Gastroesophageal sphincter (tissue), 4 donors: Measurements from ENCODE around the gene NFAT5. TPM values are rescaled to one million over a fixed set of nuclear protein-coding genes. Genes with fewer than 3 reads are reported as not detected.

Experiments
- ATAC-seq: fragments of 150-250 bp; one replicate; pipeline ENCODE4 v1.9.1; 2016; ENCODE audit warnings: mild to moderate bottlenecking, moderate library complexity
- H3K27ac ChIP-seq, 4 donors: fragments of 200-600 bp; sonication (generic) in 3 of 4; 1 replicate in 3 of 4; 2 replicates in 1 of 4; pipeline ENCODE4 v1.5.1; 2016 to 2019
- H3K27me3 ChIP-seq: fragments of 200-600 bp; sonication (generic); one replicate; pipeline ENCODE4 v1.5.1; 2019
- H3K36me3 ChIP-seq, 2 donors: fragments of 200-600 bp; sonication (generic); one replicate each; pipeline ENCODE4 v1.5.1; 2019; ENCODE audit warnings: control low read depth in 1 of 2
- H3K4me1 ChIP-seq, 3 donors: fragments of 200-600 bp; sonication (generic); 1 replicate in 2 of 3; 2 replicates in 1 of 3; pipeline ENCODE4 v1.5.1; 2016 to 2019; ENCODE audit warnings: control low read depth in 2 of 3
- H3K4me3 ChIP-seq, 2 donors: fragments of 200-600 bp; sonication (generic); one replicate each; pipeline ENCODE4 v1.5.1; 2019; ENCODE audit warnings: mild to moderate bottlenecking in 1 of 2, moderate library complexity in 1 of 2
- H3K9me3 ChIP-seq, 3 donors: fragments of 200-600 bp; sonication (generic); one replicate each; pipeline ENCODE4 v1.5.1; 2017 to 2019; ENCODE audit warnings: control low read depth in 2 of 3
- EP300 ChIP-seq: sonication (generic); formaldehyde crosslinking; IDR thresholded peaks from one replicate; pipeline ENCODE4 v1.6.1; 2017; ENCODE audit warnings: antibody characterized with exemption, mild to moderate bottlenecking
- POLR2A ChIP-seq, 2 donors: fragments of 450-650 bp; IDR thresholded peaks; one replicate each; pipeline ENCODE4 v1.6.1; 2017; ENCODE audit warnings: antibody characterized with exemption in 2 of 2, mild to moderate bottlenecking in 2 of 2, moderate library complexity in 1 of 2
- POLR2AphosphoS5 ChIP-seq: sonication (generic); formaldehyde crosslinking; IDR thresholded peaks from one replicate; pipeline ENCODE4 v1.6.1; 2017; ENCODE audit warnings: antibody characterized with exemption
- WGBS, 2 donors: methylation state at CpG; one replicate each; pipeline ENCODE4 v1.1.5; 2018; ENCODE audit warnings: low coverage in 1 of 2; 5-methylcytosine and 5-hydroxymethylcytosine counted together
- total RNA-seq, 4 donors: library from RNA; depleted of rRNA; stranded (reverse); fragments of >200 nt; gene quantifications; one replicate each; pipeline ENCODE4 v1.1.0, GENCODE V29; 2016
- TF ChIP-seq, protein P1 (sequence below), 4 experiments: fragments of 200-600 bp in 2 of 4; fragments of 450-650 bp in 2 of 4; sonication (generic) in 1 of 4; IDR thresholded peaks; one replicate each; pipeline ENCODE4 v1.5.1; 2017 to 2019; ENCODE audit warnings: antibody characterized with exemption in 4 of 4, mild to moderate bottlenecking in 2 of 4, moderate library complexity in 2 of 4

NFAT5 gene
- total RNA-seq, 4 donors from 2014 or later, result 43.8 to 79.1 (median 59.5) TPM

DNA sequence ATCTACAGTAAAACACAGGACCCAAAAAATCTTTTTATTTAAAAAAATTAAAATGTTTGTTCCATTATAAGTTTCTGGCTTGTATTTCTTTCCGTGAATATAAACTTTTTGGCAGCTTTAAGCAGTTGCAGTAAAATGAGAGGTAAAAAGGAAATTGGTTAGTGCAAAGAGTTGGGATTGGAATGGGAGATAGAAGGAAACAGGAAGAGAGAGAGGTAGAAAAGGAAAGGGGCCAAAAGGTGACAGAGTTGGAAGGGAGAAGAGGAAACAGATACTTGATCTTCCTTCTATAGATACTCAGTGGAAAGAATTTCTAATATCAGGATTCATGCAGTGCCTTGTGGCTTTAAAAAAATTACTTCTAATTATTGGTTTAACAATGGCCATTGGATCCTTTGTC is 97.1 kb downstream of the NFAT5 start:
- Histone ChIP-seq H3K27ac (no peak overlapping the region), H3K36me3 (peaks cover 3 to 62% of the 10 kb centered on the region in 2 donors), H3K4me3 (no peak overlapping the region), H3K4me1 (no peaks in the 10 kb centered on the region), H3K9me3 (no peaks in the 10 kb centered on the region), H3K27me3 (no peaks in the 10 kb centered on the region)
- ATAC-seq, result no peak
- TF ChIP-seq POLR2A (IDR thresholded peaks at IDR 0.05) (no peak), EP300 (no peak), POLR2AphosphoS5 (no peak)
- TF ChIP-seq, protein P1, sequence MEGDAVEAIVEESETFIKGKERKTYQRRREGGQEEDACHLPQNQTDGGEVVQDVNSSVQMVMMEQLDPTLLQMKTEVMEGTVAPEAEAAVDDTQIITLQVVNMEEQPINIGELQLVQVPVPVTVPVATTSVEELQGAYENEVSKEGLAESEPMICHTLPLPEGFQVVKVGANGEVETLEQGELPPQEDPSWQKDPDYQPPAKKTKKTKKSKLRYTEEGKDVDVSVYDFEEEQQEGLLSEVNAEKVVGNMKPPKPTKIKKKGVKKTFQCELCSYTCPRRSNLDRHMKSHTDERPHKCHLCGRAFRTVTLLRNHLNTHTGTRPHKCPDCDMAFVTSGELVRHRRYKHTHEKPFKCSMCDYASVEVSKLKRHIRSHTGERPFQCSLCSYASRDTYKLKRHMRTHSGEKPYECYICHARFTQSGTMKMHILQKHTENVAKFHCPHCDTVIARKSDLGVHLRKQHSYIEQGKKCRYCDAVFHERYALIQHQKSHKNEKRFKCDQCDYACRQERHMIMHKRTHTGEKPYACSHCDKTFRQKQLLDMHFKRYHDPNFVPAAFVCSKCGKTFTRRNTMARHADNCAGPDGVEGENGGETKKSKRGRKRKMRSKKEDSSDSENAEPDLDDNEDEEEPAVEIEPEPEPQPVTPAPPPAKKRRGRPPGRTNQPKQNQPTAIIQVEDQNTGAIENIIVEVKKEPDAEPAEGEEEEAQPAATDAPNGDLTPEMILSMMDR (IDR thresholded peaks at IDR 0.05), result no peak
- WGBS, 2 donors, result 63 to 69% methylated on average over 1 of the region's 1 CpG

DNA sequence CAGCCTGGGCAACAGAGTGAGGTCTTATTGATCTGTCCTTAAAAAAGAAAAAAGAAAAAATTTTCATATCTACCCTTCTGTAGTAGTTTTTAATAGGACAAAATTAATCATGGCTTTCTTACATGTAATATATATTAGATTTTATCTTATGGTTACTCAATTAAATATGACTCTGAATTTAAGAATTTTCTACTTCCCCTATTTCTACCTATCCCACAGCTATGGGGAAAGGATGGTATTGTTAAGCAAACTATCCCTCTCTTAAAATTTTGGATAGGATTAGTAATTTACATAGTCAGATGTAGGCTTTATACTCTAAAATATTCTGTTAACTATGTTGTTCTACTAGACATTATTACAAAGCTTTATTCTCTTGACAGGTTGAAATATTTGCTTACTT is 98.1 kb downstream of the NFAT5 start:
- no peaks in the 10 kb centered on the region for H3K9me3 ChIP-seq
- no peaks in the 10 kb centered on the region for H3K4me1 ChIP-seq
- no peak for ATAC-seq
- peaks cover 3 to 57% of the 10 kb centered on the region in 2 donors for H3K36me3 ChIP-seq
- H3K4me3 ChIP-seq, result no peak overlapping the region
- H3K27me3 ChIP-seq, result no peaks in the 10 kb centered on the region
- no peak overlapping the region for H3K27ac ChIP-seq
- TF ChIP-seq, protein P1 (IDR thresholded peaks at IDR 0.05), result no peak
- TF ChIP-seq POLR2AphosphoS5, result no peak
- no peak for TF ChIP-seq POLR2A (IDR thresholded peaks at IDR 0.05)
- no peak for TF ChIP-seq EP300

DNA sequence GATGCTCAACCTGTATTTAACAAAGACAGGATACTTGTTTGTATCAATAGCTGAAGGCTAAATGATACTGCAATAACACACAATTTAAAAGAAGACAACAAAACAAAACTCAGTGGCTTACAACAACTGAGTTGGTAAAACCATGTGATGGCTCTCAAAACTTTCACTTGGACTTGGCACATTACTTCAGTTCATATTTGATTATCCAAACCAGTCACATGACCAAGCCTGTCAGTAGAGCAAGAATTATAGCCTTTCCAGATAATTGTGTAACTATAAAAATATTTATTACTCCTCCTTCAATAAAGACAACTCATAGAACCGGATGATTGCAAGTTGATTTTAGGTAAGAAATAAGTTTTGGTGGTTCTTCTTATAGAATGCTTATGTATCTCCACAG is 103.8 kb downstream of the NFAT5 start:
- 50 to 82% methylated on average over 1 of the region's 1 CpG for WGBS, 2 donors
- Histone ChIP-seq H3K27me3 (no peaks in the 10 kb centered on the region), H3K27ac (no peak overlapping the region), H3K36me3 (peaks cover 0 to 45% of the 10 kb centered on the region in 2 donors), H3K9me3 (no peaks in the 10 kb centered on the region), H3K4me1 (peaks cover 0 to 18% (median 0%) of the 10 kb centered on the region in 3 donors), H3K4me3 (no peak overlapping the region)
- ATAC-seq, result no peak
- TF ChIP-seq, protein P1 (IDR thresholded peaks at IDR 0.05), result no peak
- TF ChIP-seq EP300 (no peak), POLR2AphosphoS5 (no peak), POLR2A (IDR thresholded peaks at IDR 0.05) (no peak)

DNA sequence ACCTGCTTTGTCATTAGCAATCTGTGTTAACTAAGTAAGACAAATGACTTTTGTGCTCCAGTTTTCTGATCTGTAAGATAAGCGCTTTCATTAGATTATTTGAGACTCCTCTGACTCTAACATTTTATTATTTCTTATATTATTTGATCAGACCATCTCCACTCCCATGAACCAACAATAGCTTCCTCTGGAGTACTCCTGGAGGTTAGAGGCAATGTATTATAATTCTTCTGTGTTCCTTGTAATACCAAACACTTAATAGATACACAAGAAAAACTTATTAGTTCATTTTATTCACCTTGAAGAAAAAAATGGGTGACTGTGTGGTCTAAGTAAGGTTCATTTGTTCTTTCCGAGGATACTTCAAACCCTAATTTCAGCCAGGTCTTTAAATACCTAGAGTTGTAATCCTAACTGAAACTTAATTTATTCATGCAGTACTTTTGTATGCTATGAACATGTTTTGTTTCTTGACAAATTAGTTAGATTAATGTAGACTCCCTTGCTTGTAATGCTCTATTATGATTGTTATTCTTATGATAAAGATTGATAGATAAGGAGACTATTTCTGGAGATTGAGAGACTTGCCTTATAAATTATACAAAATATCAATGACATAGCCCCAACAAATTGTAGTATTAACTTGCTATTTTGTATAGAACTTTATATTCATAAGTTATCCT is 106.7 kb downstream of the NFAT5 start:
- Histone ChIP-seq H3K27me3 (no peaks in the 10 kb centered on the region), H3K9me3 (no peaks in the 10 kb centered on the region), H3K36me3 (peaks cover 0 to 54% of the 10 kb centered on the region in 2 donors), H3K27ac (no peak overlapping the region), H3K4me1 (peaks cover 0 to 18% (median 0%) of the 10 kb centered on the region in 3 donors), H3K4me3 (no peak overlapping the region)
- WGBS, 2 donors, result 74 to 82% methylated on average over 2 of the region's 2 CpGs
- no peak for ATAC-seq
- TF ChIP-seq, protein P1 (IDR thresholded peaks at IDR 0.05), result no peak

DNA sequence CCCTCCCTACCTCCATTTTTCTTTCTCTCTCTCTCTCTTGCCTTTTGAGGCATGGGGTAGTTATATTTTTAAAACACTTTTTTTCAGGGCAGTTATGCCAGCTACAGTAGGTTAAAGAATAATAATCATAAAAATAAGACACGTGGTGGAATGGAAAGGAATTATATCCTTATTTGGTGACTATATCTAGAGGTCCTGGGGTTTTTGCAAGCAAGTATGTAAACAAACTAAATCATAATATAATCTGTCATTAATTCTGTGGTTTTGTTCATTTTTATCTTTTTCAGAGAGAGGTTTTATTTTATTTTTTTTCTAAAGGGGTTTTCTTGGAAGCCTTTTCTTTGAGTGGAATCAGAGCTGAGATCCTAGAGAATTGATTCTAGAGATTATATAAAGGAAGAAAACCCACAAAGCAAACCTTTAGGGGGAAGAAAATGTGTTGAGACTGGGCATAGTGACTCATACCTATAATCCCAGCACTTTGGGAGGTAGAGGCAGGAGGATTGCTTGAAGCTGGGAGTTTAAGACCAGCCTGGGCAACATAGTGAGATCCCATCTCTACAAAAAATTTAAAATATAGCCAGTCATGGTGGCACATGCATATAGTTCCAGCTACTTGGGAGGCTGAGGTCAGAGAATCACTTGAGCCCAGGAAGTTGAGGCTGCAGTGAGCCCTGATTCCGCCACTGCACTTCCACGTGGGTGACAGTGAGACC is 107.4 kb downstream of the NFAT5 start:
- peaks cover 0 to 61% of the 10 kb centered on the region in 2 donors for H3K36me3 ChIP-seq
- 36 to 56% methylated on average over 1 to 2 of the region's 3 CpGs for WGBS, 2 donors
- no peaks in the 10 kb centered on the region for H3K27me3 ChIP-seq
- no peaks in the 10 kb centered on the region for H3K9me3 ChIP-seq
- no peak overlapping the region for H3K27ac ChIP-seq
- TF ChIP-seq, protein P1 (IDR thresholded peaks at IDR 0.05), result no peak
- TF ChIP-seq POLR2A (IDR thresholded peaks at IDR 0.05) (no peak), POLR2AphosphoS5 (no peak), EP300 (no peak)
- no peak for ATAC-seq
- H3K4me3 ChIP-seq, result no peak overlapping the region
- peaks cover 0 to 18% (median 0%) of the 10 kb centered on the region in 3 donors for H3K4me1 ChIP-seq
